Heart left ventricle (tissue), 13 donors: ENCODE data around the gene LRBA.

Experiments
- POLR2A ChIP-seq, 2 donors: fragments of 450-650 bp; IDR thresholded peaks; one replicate each; pipeline ENCODE4 v1.6.1; 2017; ENCODE audit warnings: antibody characterized with exemption in 2 of 2, mild to moderate bottlenecking in 2 of 2, moderate library complexity in 2 of 2
- TF ChIP-seq, protein P1 (sequence below), 12 donors: fragments of 200-600 bp; sonication (generic) in 4 of 12; IDR thresholded peaks; one replicate each; pipeline versions ENCODE4 v1.5.0 to v1.8.0; 2018 to 2022; ENCODE audit warnings: antibody characterized with exemption in 12 of 12, mild to moderate bottlenecking in 5 of 12
- donor health status: ischemic (EF 13 %, LVEDD 7.1; RV severe dilation, severe dysfunction).
- donor health status: DM: no; HTN: yes; CAD: no.
- donor health status: DM: no; HTN: no; CAD: no.
- donor health status: ischemic (EF 25% LVEDD 6.9; RV normal size, moderate dysfunction).
- donor health status: ischemic (EF 25% LVEDD 5.7; RV mildly dilated, moderate dysfunction).
- donor health status: ischemic (EF 35%, LVEDD 5.7; RV mildly dilated, moderate dysfunction).
- donor health status: nonischemic (EF 11% LVEDD 7.7; RV severe dilation, severe dysfunction).
- donor health status: DM: yes; HTN: yes; CAD: no.
- donor health status: PGD.
- donor health status: ischemic (EF 29% LVEDD 5.4; RV normal size, mild dysfunction).
- donor health status: nonischemic (EF 23%, LVEDD 6.1; RV moderate dilation, normal function).

DNA sequence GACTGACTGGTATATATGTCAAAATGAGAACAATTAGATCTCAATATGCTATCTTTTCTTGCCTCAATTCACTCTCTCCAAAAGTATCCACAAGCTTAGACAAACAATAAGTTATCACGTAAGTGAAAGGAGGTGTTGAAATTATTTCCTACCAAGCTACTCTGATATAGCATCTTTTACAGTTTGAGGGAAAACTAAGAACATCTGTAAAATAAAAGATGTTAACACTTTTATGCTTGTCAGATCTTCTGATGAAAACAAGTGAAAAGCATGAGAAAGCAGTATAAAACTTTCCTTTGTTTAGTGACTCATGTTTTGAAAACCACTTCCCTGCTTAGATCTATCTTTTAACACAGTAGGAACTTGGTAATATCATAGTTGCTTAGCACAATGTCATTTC is 441.6 kb downstream of the LRBA start:
- TF ChIP-seq, protein P1, sequence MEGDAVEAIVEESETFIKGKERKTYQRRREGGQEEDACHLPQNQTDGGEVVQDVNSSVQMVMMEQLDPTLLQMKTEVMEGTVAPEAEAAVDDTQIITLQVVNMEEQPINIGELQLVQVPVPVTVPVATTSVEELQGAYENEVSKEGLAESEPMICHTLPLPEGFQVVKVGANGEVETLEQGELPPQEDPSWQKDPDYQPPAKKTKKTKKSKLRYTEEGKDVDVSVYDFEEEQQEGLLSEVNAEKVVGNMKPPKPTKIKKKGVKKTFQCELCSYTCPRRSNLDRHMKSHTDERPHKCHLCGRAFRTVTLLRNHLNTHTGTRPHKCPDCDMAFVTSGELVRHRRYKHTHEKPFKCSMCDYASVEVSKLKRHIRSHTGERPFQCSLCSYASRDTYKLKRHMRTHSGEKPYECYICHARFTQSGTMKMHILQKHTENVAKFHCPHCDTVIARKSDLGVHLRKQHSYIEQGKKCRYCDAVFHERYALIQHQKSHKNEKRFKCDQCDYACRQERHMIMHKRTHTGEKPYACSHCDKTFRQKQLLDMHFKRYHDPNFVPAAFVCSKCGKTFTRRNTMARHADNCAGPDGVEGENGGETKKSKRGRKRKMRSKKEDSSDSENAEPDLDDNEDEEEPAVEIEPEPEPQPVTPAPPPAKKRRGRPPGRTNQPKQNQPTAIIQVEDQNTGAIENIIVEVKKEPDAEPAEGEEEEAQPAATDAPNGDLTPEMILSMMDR (IDR thresholded peaks at IDR 0.05), result no peak
- TF ChIP-seq POLR2A (IDR thresholded peaks at IDR 0.05), result no peak
